GM12874 (cell line): Measurements from ENCODE around the gene MACROD2.

Experiments
- TF ChIP-seq, protein P1 (sequence below): IDR thresholded peaks from 2 replicates; pipeline ENCODE4 v1.5.1; 2011; ENCODE audit warnings: low read depth, mild to moderate bottlenecking, control low read depth, low read length, moderate library complexity; ENCODE audit not compliant: insufficient read depth

MACROD2 gene

GRCh38 chr20:14951707-14952418 is 956.5 kb downstream of the MACROD2 start:
- TF ChIP-seq, protein P1, sequence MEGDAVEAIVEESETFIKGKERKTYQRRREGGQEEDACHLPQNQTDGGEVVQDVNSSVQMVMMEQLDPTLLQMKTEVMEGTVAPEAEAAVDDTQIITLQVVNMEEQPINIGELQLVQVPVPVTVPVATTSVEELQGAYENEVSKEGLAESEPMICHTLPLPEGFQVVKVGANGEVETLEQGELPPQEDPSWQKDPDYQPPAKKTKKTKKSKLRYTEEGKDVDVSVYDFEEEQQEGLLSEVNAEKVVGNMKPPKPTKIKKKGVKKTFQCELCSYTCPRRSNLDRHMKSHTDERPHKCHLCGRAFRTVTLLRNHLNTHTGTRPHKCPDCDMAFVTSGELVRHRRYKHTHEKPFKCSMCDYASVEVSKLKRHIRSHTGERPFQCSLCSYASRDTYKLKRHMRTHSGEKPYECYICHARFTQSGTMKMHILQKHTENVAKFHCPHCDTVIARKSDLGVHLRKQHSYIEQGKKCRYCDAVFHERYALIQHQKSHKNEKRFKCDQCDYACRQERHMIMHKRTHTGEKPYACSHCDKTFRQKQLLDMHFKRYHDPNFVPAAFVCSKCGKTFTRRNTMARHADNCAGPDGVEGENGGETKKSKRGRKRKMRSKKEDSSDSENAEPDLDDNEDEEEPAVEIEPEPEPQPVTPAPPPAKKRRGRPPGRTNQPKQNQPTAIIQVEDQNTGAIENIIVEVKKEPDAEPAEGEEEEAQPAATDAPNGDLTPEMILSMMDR: no peak

- TF ChIP-seq, protein P1: no peak
These were observed 958.4 kb downstream of the MACROD2 start for GRCh38 chr20:14953736-14954135.

- TF ChIP-seq, protein P1: no peak
These were observed 960.1 kb downstream of the MACROD2 start for GRCh38 chr20:14955399-14955798.

- TF ChIP-seq, protein P1: no peak
These were observed 960.7 kb downstream of the MACROD2 start for GRCh38 chr20:14956026-14956425.

DNA sequence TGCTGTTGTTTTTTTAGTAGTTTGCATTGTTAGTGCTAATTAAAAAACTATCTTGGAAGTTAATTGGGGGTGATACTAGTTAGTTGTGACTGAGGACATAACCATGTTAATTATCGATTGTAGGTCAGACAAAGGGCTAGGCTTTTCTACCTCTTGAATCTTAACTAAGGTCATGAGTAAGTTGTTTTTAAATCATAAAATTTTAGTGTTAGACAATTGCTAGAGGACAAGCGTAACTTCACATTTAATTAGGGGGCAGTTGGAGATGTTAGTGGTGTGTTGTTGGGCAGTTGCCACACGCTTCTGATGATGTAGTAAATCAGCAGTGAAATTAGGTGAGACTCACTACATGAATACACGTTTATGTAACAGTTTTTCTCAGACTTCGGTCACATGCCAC is 961.2 kb downstream of the MACROD2 start:
- TF ChIP-seq, protein P1: no peak

- TF ChIP-seq, protein P1: no peak
These were observed 962.1 kb downstream of the MACROD2 start for GRCh38 chr20:14957402-14957801.

DNA sequence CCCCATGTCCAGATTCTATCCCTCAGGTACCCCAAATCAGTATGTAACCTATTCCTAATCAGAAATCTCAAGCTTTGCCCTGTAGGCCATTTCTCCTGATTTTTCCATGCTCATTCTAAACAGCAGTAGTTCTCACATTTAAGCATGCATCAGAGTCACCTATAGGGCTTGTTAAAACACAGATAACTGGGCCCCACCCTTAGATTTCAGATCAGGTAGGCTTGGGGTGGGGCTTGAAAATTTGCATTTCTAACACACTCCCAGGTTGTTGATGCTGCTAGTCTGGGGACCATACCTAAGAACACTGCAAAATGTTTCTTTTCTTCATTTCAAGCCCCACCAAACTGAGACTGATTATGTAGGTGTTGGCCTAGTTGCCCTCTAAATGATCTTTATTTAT is 963.3 kb downstream of the MACROD2 start:
- TF ChIP-seq, protein P1: no peak
